Measurements from ENCODE around the gene GUCA1A. TPM values are rescaled to one million over a fixed set of nuclear protein-coding genes. Genes with fewer than 3 reads are reported as not detected.

Gene GUCA1A
- total RNA-seq, 1 experiment from 2014 or later: not detected

Other genes starting within 250 kb of the GUCA1A start
- 24.7 and 26.9 TPM in 2 replicates for gene CCND3, start 231.6 kb upstream of the GUCA1A start, total RNA-seq (2022)
- 35.0 and 37.7 TPM in 2 replicates for gene TAF8, start 122.8 kb upstream of the GUCA1A start, total RNA-seq (2022)
- gene C6orf132, start 30.7 kb upstream of the GUCA1A start, total RNA-seq (2022): 56.2 and 61.2 TPM in 2 replicates
- 0.73 and 0.77 TPM in 2 replicates for gene GUCA1B, start 21.6 kb downstream of the GUCA1A start, total RNA-seq (2022)
- gene MRPS10, start 44.5 kb downstream of the GUCA1A start, total RNA-seq (2022): 32.3 and 38.6 TPM in 2 replicates

All from Caco-2 (cell line).